T follicular helper cell (primary cell): Measurements from ENCODE around the gene LAMA2.

ENCODE experiments used
- DNase-seq: peaks from one replicate; pipeline ENCODE4 v3.0.0-alpha.2; 2020; ENCODE audit warnings: low read depth
- total RNA-seq, 2 experiments: gene quantifications; one replicate each; lab custom pipeline; 2026; lab: John Stamatoyannopoulos, UW

Gene LAMA2
- 2.5 to 2.9 reads per million in 2 experiments for total RNA-seq

GRCh38 chr6:128882991-128883611, at the start of gene LAMA2:
TSS of gene LAMA2 (plus strand) at chr6:128883138. CDS start at chr6:128883246, 108 bp downstream.
- no peak for DNase-seq

GRCh38 chr6:128836761-128837160, 46.2 kb upstream of the LAMA2 start:
- no peak for DNase-seq

GRCh38 chr6:128841518-128841917, 41.4 kb upstream of the LAMA2 start:
- DNase-seq: no peak

- no peak for DNase-seq
These were observed 38.3 kb upstream of the LAMA2 start for GRCh38 chr6:128844598-128844997.

- DNase-seq: no peak
These were observed 35.3 kb upstream of the LAMA2 start for GRCh38 chr6:128847431-128848210.

- no peak for DNase-seq
These were observed 34.6 kb upstream of the LAMA2 start for GRCh38 chr6:128848212-128848935.

GRCh38 chr6:128855581-128856085, 27.3 kb upstream of the LAMA2 start:
- no peak for DNase-seq

- DNase-seq: no peak
These were observed 25.1 kb upstream of the LAMA2 start for GRCh38 chr6:128857806-128858205.

GRCh38 chr6:128860782-128861181, 22.2 kb upstream of the LAMA2 start:
- no peak for DNase-seq

- no peak for DNase-seq
These were observed 19.0 kb upstream of the LAMA2 start for GRCh38 chr6:128863983-128864382.

- DNase-seq: no peak
These were observed 12.2 kb upstream of the LAMA2 start for GRCh38 chr6:128870746-128871145.

GRCh38 chr6:128874863-128875262, 8.1 kb upstream of the LAMA2 start:
- DNase-seq: no peak

- no peak for DNase-seq
These were observed 378 bp upstream of the LAMA2 start for GRCh38 chr6:128882560-128882959.

- no peak for DNase-seq
These were observed 968 bp downstream of the LAMA2 start for GRCh38 chr6:128883906-128884305.

- no peak for DNase-seq
These were observed 2.4 kb downstream of the LAMA2 start for GRCh38 chr6:128885381-128885780.

- DNase-seq: no peak
These were observed 3.8 kb downstream of the LAMA2 start for GRCh38 chr6:128886706-128887105.

GRCh38 chr6:128888444-128889175, 5.7 kb downstream of the LAMA2 start:
- DNase-seq: no peak

GRCh38 chr6:128889870-128890269, 6.9 kb downstream of the LAMA2 start:
- no peak for DNase-seq

GRCh38 chr6:128892079-128892478, 9.1 kb downstream of the LAMA2 start:
- no peak for DNase-seq

- DNase-seq: no peak
These were observed 16.6 kb downstream of the LAMA2 start for GRCh38 chr6:128899341-128900050.

GRCh38 chr6:128903715-128904114, 20.8 kb downstream of the LAMA2 start:
- DNase-seq: no peak
